ENCODE measurements around the gene RAB14. TPM values are rescaled to one million over a fixed set of nuclear protein-coding genes. Genes with fewer than 3 reads are reported as not detected.

RAB14 gene
- total RNA-seq, 4 donors from 2014 or later = 26.2 to 54.1 (median 33.8) TPM

- Histone ChIP-seq H3K27ac (no peak overlapping the region), H3K4me1 (no peaks in the 10 kb centered on the region), H3K4me3 (no peak overlapping the region), H3K9me3 (no peaks in the 10 kb centered on the region), H3K27me3 (no peaks in the 10 kb centered on the region), H3K36me3 (no peaks in the 10 kb centered on the region)
- DNase-seq = no peak
- no peak for TF ChIP-seq POLR2A (IDR thresholded peaks at IDR 0.05)
- TF ChIP-seq, protein P1, sequence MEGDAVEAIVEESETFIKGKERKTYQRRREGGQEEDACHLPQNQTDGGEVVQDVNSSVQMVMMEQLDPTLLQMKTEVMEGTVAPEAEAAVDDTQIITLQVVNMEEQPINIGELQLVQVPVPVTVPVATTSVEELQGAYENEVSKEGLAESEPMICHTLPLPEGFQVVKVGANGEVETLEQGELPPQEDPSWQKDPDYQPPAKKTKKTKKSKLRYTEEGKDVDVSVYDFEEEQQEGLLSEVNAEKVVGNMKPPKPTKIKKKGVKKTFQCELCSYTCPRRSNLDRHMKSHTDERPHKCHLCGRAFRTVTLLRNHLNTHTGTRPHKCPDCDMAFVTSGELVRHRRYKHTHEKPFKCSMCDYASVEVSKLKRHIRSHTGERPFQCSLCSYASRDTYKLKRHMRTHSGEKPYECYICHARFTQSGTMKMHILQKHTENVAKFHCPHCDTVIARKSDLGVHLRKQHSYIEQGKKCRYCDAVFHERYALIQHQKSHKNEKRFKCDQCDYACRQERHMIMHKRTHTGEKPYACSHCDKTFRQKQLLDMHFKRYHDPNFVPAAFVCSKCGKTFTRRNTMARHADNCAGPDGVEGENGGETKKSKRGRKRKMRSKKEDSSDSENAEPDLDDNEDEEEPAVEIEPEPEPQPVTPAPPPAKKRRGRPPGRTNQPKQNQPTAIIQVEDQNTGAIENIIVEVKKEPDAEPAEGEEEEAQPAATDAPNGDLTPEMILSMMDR (IDR thresholded peaks at IDR 0.05) = no peak
Observed at GRCh38 chr9:121240472-121241135, 38.9 kb upstream of the RAB14 start.

DNA sequence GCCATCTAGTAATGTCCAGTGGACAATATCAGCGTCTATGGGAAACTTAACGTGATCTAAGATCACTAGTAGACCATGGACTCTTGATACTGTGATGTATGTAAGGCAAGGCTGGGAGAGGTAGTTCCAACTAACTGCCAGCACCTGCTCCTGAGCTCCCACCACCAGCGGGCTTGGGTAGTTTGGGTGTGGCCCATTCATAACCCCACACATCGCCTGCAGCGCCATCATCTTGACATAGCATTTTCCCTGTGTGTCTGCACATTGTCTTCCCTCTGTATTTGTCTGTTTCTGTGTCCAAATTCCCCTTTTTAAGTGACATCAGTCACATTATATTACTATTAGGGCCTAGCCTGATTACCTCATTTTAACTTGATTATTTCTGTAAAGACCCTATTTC is 38.2 kb upstream of the RAB14 start:
- Histone ChIP-seq H3K27me3 (no peaks in the 10 kb centered on the region), H3K36me3 (no peaks in the 10 kb centered on the region), H3K4me1 (no peaks in the 10 kb centered on the region), H3K4me3 (no peak overlapping the region), H3K9me3 (no peaks in the 10 kb centered on the region), H3K27ac (no peak overlapping the region)
- TF ChIP-seq POLR2A (IDR thresholded peaks at IDR 0.05) = no peak
- TF ChIP-seq, protein P1 (IDR thresholded peaks at IDR 0.05) = no peak
- DNase-seq = no peak

- Histone ChIP-seq H3K27ac (no peak overlapping the region), H3K4me1 (no peaks in the 10 kb centered on the region), H3K27me3 (no peaks in the 10 kb centered on the region), H3K9me3 (no peaks in the 10 kb centered on the region), H3K36me3 (no peaks in the 10 kb centered on the region), H3K4me3 (no peak overlapping the region)
- no peak for DNase-seq
- TF ChIP-seq, protein P1 (IDR thresholded peaks at IDR 0.05) = no peak
- no peak for TF ChIP-seq POLR2A (IDR thresholded peaks at IDR 0.05)
Observed at GRCh38 chr9:121239071-121239470, 37.4 kb upstream of the RAB14 start.

DNA sequence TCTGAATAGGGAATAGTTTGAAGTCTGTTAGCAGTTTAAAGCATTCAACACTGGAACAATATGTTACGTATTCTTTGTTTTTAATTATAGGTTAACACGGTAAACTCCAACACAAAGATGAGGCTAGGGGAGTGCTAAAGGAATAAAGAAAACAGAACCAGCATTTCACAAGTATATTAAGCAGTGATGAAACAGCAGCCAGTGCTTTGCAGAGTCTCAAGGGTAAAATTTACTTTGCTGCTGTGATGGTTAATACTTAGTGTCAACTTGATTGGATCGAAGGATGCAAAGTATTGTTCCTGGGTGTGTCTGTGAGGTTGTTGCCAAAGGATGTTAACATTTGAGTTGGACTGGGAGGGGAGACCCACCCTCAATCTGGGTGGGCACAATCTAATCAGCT is 36.2 kb upstream of the RAB14 start:
- Histone ChIP-seq H3K4me3 (no peak overlapping the region), H3K4me1 (no peaks in the 10 kb centered on the region), H3K27me3 (no peaks in the 10 kb centered on the region), H3K36me3 (no peaks in the 10 kb centered on the region), H3K9me3 (no peaks in the 10 kb centered on the region), H3K27ac (no peak overlapping the region)
- no peak for DNase-seq
- TF ChIP-seq, protein P1 (IDR thresholded peaks at IDR 0.05) = no peak
- no peak for TF ChIP-seq POLR2A (IDR thresholded peaks at IDR 0.05)

GRCh38 chr9:121235512-121235911 is 33.8 kb upstream of the RAB14 start:
- H3K4me1 ChIP-seq = no peaks in the 10 kb centered on the region
- TF ChIP-seq POLR2A (IDR thresholded peaks at IDR 0.05) = no peak
- TF ChIP-seq, protein P1 (IDR thresholded peaks at IDR 0.05) = no peak
- H3K4me3 ChIP-seq = no peak overlapping the region
- DNase-seq = no peak
- H3K36me3 ChIP-seq = no peaks in the 10 kb centered on the region
- no peaks in the 10 kb centered on the region for H3K27me3 ChIP-seq
- H3K27ac ChIP-seq = no peak overlapping the region
- no peaks in the 10 kb centered on the region for H3K9me3 ChIP-seq

DNA sequence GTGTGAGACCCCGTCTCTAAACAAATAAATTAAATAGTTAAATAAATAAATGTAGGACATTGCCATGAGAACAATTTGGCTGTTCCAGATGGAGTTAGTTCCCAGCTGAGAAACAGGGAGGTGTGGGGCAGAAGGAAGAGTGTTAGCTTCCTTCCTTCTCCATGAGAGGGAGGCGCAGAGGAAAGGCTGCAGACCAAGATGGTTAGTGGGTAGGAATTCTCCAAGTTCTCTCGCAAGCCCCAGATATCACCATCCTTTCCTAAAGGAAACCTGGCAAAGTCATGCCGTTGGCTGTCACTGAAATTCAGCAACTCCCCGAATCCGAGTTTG is 33.1 kb upstream of the RAB14 start:
- H3K27ac ChIP-seq = no peak overlapping the region
- DNase-seq = no peak
- TF ChIP-seq, protein P1 (IDR thresholded peaks at IDR 0.05) = no peak

More for the DNA sequence above, 33.1 kb upstream of the RAB14 start:
- Histone ChIP-seq H3K36me3 (no peaks in the 10 kb centered on the region), H3K9me3 (no peaks in the 10 kb centered on the region), H3K4me1 (no peaks in the 10 kb centered on the region), H3K27me3 (no peaks in the 10 kb centered on the region), H3K4me3 (no peak overlapping the region)
